Urothelium cell line (cell line): ENCODE data around the gene CNOT4.
A peak's percentile ranks its signal among the peaks of the same experiment; 100 is the strongest.

ENCODE experiments used
- DNase-seq: peaks from one replicate; pipeline ENCODE4 v3.0.0; 2011; ENCODE audit warnings: low spot score, mixed read lengths
- FAIRE-seq: peaks from 2 replicates; lab custom pipeline; 2011; peaks lifted over from hg19 to GRCh38; lab: Jason Lieb, UNC

The CNOT4 gene

DNA sequence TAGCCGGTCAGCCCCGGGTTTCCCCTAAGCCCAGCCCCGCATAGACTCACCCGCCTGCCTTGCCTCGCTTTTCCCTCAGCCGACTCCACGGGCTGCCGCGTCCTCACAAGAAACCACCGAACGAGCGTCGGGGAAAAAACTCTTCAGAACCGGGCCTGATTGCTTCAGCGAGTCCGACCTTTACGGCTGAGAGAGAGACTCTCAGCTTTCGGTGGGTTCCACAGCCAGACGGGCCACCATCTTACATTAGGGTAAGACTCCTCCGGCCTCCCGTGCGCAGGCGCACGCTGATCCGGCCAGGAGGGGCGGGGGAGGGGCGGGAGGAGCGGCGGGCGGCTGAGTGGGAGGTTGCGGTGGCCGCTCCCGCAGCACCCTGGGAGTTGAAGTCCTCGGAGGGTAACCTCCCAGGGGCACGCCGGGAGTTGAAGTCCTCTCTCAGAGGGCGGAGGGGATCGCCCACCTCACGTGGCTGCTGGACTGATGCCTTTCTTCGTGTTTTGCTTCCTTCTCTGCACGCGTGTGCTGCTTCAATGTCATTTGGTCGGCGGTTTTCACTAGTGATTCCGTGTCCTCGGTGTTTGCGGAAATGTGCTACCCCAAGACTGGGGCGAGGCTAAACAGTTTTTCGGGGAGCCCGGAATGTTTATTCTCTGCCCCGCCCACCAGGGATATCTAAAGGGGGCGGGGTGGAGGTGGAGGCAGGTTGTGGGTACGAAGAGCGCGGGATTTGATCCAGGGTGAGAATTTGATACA, at the start of gene CNOT4:
Gene CNOT4 (minus strand): TSS at position 264 of the 753 bp plus-strand sequence. CDS start 71,771 bp downstream, outside the sequence.
- DNase-seq = peak; percentile 91
- no peak for FAIRE-seq

DNA sequence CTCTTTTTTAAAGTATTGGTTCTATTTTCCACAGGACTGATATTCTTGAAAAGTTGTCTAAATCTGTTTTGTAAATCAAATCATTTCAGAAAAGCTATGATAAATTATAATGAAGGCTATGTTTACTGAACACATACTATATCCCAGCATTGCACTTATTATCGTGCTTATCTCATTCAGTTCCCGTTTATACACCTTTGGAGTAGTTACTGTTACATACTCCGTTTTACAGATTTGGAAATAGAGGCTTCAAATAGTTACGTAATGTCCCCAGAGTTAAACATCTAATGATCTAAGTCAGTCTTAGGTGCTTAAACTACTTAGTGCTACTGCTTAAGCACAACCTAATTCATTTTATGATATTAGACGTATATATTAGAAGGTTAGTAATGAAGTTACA, 49.0 kb upstream of the CNOT4 start:
- no peak for FAIRE-seq
- DNase-seq = no peak

DNA sequence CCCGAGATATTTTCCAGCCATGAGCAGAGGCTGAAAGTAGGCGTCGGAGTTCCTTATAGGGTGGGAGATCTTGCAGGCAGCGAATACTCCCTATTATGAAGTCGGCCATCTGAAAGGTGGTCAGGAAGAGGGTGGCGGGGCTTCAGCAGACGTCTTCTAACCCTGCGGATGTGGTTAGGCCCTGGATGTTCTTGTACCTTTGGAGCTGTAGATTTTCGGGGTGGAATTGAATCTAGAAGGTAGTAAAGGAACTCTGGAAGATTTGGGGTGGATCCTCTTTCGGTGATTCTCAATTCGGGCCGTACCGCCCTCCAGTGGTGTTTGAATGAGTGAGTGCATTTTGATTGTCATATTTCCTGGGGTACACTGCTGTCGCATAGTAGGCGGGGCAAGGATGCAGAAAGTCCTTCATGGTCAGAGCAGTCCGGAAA, 48.5 kb upstream of the CNOT4 start:
- no peak for FAIRE-seq
- peak; percentile 53 for DNase-seq

GRCh38 chr7:135557455-135558336, 47.8 kb upstream of the CNOT4 start, which contains the start of gene NUP205:
NUP205 (plus strand) TSS chr7:135557917; CDS start chr7:135557945, 28 bp downstream.
- FAIRE-seq = no peak

DNA sequence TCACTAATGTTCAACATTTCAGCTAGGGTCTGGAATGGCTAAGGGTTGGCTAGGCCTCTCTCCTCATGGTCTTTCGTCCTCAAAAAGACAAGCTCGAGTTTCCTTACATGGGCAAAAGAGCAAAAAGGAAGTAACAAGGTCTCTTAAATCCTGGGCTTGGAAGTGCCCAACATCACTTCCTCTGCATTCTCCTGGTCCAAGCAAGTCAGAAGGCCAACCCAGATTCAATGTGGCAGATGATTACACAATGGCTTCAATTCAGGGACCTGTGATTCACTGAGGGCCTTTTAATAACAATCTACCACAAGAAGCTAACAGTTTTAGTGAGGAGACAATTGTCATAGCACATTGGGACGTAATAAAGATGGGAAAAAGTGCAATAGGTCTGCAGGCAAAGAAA, 43.4 kb upstream of the CNOT4 start:
- DNase-seq (no peak), FAIRE-seq (no peak)

More at GRCh38 chr7:135557455-135558336, 47.8 kb upstream of the CNOT4 start, which contains the start of gene NUP205:
- DNase-seq = peak; percentile 75

DNA sequence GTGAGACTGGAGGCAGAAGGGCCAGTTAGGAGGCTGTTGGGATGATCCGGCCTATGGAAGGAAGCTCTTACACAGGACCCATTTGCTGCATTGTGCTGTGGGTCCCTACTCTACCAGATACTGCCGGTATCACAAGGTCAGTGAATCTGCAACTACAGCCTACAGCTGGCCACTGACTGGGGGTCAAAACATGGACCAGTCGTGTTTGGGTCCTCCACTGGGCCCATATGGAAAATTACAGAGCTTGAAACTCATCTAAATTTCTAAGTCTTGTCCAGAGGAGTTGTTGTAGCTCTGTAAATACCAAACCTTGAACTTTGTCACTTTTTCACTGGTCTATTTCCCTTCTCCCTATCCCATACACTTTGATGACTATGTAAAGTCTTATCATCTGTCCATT, 42.2 kb upstream of the CNOT4 start:
- FAIRE-seq (no peak), DNase-seq (no peak)

GRCh38 chr7:135550196-135550595, 40.3 kb upstream of the CNOT4 start:
- DNase-seq = no peak
- no peak for FAIRE-seq

GRCh38 chr7:135541029-135541428, 31.1 kb upstream of the CNOT4 start:
- no peak for DNase-seq
- FAIRE-seq = no peak

GRCh38 chr7:135539629-135540028, 29.7 kb upstream of the CNOT4 start:
- DNase-seq (no peak), FAIRE-seq (no peak)

GRCh38 chr7:135538376-135538775, 28.5 kb upstream of the CNOT4 start:
- no peak for FAIRE-seq

DNA sequence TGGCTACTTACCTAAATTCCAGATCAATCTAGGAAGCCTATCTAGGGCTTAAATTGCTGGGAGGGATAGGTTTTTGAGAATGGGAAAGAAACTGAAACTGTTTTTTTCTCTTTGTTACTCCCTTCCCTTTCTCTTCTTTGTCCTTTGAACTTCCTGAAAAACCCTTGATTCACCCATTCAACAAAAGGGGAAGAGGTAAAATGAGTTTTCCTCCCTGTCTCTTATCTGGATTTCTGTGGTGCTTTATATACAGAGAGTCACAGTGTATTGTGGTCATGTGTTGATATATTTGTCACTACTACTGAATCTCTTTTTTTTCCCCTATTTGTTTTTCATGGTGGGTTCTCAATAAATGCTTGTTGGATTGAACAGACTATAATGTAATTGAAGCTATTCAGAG, 28.0 kb upstream of the CNOT4 start:
- FAIRE-seq (no peak), DNase-seq (no peak)

More at GRCh38 chr7:135538376-135538775, 28.5 kb upstream of the CNOT4 start:
- no peak for DNase-seq

DNA sequence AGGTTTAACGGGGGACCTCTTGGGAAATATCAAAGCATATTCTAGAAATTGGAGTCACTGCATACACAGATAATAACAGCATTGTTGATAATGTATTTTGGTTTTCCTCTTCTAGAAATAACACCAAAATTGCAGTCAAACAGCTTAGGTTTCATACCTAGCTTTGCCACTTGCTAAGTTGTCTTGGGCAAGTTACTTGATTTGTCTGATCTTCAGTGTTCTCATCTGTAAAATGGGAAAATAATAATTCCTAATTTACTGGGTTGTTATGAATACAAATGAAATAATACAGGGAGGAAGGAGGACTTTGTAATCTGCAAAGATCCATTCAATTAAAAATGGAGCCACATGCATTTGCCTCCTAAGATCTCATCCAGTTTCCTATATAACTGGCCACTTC, 27.6 kb upstream of the CNOT4 start:
- DNase-seq = no peak
- no peak for FAIRE-seq

- DNase-seq (no peak), FAIRE-seq (no peak)
Measured at GRCh38 chr7:135536150-135536549, 26.2 kb upstream of the CNOT4 start.

DNA sequence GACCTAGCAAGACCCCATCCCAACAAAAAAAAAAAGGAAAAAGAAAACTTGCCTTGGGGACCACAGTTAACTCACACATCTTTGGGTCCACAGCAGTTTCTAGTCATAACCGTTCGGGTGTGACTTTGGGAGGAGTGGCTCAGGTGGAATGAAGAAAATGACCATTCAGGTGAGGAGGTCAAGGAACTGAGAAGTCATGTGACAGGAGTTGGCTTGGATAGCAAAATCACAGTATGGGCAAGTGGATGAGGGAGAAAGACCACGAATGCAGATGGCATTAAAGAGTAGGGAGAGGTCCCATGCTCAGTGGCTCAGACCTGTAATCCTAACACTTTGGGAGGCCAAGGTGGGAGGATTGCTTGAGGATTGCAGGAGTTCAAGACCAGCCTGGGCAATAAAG, 17.1 kb upstream of the CNOT4 start:
- FAIRE-seq = no peak
- DNase-seq = no peak

DNA sequence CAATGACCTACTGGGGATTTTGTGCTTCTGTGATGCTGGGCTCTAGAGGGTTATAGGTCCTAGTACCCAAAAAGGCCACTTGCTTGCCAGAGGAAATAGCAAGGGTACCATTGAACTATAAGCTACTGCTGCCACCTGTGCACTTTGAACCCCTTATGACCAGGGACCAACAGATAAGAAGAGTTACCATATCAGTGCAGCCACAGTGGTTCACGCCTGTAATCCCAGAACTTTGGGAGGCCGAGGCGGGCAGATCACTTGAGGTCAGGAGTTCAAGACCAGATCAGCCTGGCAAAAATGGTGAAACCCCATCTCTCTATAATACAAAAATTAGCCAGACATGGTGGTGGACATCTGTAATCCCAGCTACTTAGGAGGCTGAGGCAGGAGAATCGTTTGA, 15.5 kb upstream of the CNOT4 start:
- FAIRE-seq = no peak

GRCh38 chr7:135523146-135523545, 13.2 kb upstream of the CNOT4 start:
- no peak for FAIRE-seq
- no peak for DNase-seq

More for the DNA sequence above, 15.5 kb upstream of the CNOT4 start:
- DNase-seq = no peak

- no peak for FAIRE-seq
- DNase-seq = no peak
Measured at GRCh38 chr7:135522509-135522908, 12.6 kb upstream of the CNOT4 start.

DNA sequence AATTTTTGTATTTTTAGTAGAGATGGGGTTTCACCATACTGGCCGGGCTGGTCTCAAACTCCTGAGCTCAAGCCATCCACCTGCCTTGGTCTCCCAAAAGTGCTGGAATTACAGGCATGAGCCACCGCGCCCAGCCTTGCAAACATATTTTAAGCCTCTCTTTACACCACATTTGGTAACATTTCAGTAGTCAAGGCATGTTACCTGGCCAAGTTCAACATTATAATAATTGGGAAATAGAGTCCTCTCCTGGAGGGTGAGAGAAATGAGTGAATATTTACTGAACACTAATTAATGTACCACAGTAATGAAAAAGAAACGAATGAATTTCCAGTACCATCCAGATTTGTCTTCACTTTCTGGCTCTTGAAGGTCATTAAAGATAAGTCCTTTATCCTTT, 10.0 kb upstream of the CNOT4 start:
- FAIRE-seq (no peak), DNase-seq (no peak)

DNA sequence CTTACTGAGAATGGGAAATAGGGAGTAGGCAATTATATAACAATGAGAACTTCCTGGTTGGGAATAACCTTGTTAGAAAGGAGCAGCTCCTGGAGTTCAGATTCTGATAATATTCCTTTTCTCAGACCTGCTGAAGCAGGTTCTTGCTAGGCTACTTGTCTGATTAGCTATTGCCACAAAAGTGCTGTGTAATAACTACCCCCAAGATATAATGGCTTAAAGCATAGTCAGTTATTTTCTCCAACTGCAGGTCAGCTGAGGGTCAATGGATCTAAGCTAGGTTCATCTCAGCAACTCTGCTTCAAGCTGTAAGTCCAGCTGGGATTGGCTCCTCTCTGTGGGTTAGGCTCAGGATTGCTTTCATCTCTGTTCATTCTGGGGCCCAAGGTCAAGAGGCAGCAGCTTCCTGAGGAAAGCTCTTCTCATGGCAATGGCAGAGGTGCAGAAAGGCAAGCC, 9.4 kb upstream of the CNOT4 start:
- no peak for DNase-seq

GRCh38 chr7:135518748-135519147, 8.8 kb upstream of the CNOT4 start:
- DNase-seq = no peak
- FAIRE-seq = no peak

More for the DNA sequence above, 9.4 kb upstream of the CNOT4 start:
- FAIRE-seq = no peak

GRCh38 chr7:135517060-135517459, 7.2 kb upstream of the CNOT4 start:
- DNase-seq (no peak), FAIRE-seq (no peak)

DNA sequence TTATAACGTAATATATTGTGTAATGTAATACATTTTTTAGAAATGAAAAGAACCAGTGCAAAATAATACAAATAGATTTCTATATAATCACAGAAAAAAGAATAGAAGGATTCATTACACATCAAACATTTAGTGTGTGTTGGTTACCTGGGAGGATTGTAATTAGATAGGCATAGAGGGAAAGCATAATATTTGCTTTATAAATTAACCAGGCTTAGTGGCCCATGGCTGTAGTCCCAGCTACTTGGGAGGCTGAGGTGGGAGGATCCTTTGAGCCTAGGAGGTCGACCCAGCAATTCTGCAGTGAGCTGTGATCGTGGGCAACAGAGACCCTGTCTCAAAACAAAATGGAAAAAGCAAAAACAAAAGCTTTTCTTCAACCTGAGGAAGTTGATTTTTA, 5.0 kb upstream of the CNOT4 start:
- FAIRE-seq (no peak), DNase-seq (no peak)
